GM12891 (cell line): ENCODE results near the gene MUTYH.

Experiments used
- PAX5 ChIP-seq: IDR thresholded peaks from 2 replicates; pipeline ENCODE4 v1.6.1; 2011; ENCODE audit warnings: low read length, moderate library complexity, mild to moderate bottlenecking; ENCODE audit not compliant: insufficient read depth, severe bottlenecking
- POLR2A ChIP-seq: IDR thresholded peaks from 2 replicates; pipeline ENCODE4 v1.6.1; 2011; ENCODE audit warnings: low read depth, low read length, control low read depth
- POLR2AphosphoS5 ChIP-seq: IDR thresholded peaks from 2 replicates; pipeline ENCODE4 v1.6.1; 2011; ENCODE audit warnings: low read depth, low read length, control low read depth
- SPI1 ChIP-seq: IDR thresholded peaks from 2 replicates; pipeline ENCODE4 v1.6.1; 2011; ENCODE audit warnings: low read depth, low read length, control low read depth
- TAF1 ChIP-seq: IDR thresholded peaks from 2 replicates; pipeline ENCODE4 v1.6.1; 2011; ENCODE audit warnings: low read depth, low read length, control low read depth

GRCh38 chr1:45340816-45341466, 701 bp upstream of the MUTYH start:
- no peak for TF ChIP-seq POLR2A
- TF ChIP-seq POLR2AphosphoS5: no peak
- no peak for TF ChIP-seq TAF1
- no peak for TF ChIP-seq SPI1
- no peak for TF ChIP-seq PAX5
